ENCODE results near the gene RTL10.
"Not testable (repeated sequence)": the region's sequence is repeated elsewhere in the genome, so short reads cannot be mapped to it uniquely, and the experiment has no call there.

The RTL10 gene

DNA sequence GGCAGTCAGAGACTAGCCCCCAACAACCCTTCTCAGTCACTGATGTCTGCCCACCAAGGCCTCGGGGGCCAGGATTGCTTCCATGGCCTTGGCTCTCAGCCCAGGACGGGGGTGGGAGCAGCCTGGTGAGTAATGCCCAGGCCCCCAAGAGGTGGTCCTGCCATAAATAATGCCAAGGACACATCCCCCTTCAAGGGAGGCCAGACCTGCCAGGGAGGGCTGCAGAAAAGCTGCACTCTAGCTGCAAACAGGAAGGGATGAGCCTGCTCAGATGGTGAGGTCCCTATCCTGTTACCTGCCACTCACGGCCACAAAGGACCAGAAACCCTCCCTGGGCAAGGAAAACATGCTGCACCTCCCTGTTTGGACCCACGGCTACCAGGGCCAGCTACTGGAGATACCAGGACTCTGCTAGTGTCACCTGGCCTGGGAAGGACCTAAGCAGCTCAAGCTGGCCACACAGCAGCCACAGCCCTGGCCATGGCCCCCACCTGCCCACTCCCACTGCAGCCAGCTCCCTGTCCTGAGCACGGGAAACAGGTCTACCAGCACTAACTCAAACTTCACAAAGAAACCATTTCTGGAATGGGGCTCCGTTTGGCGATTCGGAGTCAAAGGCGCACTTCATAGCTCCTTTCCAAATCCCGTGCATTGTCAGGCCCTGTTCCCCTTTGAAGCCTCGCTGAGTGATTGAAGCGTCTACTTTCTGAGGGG, 12.1 kb downstream of the RTL10 start:
- DNase-seq, result no peak

DNA sequence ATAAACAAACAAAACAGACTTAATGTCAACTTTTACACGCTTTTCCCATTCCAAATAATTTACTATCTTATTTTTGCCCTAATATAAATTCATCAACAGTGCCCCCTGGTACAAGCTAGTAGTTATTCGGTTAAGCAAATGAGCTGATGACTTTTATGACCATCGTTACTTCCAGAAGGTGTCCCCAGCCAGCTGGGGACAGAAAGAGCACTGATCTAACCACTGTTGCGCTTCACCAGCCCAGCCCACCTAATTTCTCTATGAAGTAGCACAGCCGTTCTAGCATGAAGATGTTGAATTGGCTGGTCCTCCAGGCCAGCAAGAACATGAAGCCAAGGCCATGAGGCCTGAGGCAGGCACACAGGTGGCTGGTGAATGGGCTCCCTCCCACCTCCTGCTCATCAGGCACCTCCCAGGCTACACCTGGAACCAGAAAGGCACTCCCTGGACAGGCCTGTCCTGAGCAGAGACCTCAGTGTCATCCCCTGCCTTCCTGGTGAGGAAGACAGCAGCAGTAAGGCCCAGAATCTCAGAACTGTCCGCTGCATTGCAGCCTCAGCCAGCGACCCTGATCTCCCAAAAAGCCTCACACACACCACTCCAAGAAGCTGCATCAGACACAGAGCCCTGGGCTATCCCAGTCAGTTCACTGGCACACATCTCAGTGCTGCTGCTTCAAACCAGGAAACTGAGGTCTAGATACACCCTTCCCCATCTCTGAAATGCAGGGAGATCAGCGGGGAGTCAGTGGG, 12.9 kb downstream of the RTL10 start:
- DNase-seq, result no peak

GRCh38 chr22:19840955-19841640, 13.6 kb downstream of the RTL10 start:
- DNase-seq, result no peak

DNA sequence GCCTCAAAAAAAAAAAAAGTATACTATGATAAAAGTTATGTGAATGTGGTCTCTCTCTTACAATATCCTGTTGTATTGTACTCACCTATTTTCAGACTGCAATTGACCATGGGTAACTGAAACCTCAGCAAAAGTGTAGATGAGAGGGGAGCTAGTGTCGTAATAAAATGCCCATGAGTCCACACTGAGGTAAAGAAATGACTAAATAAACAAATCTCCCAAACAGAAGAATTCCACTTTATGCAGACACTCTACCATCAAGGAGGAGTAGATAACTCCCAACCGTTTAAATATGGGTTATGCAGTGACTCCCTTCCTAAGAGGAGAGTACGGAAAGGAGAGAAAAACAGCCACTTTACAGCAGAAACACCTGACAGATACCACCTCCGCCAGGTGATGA, 14.6 kb downstream of the RTL10 start:
- no peak for DNase-seq

- no peak for DNase-seq
These were observed 16.8 kb downstream of the RTL10 start for GRCh38 chr22:19837915-19838314.

DNA sequence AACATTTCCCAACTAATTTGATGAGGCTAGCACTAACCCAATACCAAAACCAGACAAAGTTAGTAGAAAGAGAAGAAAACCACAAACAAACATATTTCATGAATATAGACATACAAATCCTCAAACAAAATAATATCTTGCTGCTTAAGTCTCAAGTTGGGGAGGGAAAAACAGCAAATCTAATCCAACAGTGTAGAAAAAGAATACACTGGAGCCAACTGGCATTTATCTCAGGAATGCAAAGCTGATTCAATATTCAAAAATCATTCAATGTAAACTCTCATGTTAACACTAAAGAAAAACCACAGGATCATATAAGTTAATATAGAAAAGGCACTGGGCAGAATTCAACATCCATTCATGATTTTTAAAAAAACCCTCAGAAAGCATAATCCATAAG, 18.2 kb downstream of the RTL10 start:
- DNase-seq, result no peak

- no peak for DNase-seq
These were observed 20.1 kb downstream of the RTL10 start for GRCh38 chr22:19834599-19834998.

GRCh38 chr22:19833327-19833726, 21.3 kb downstream of the RTL10 start:
- not testable (repeated sequence) for DNase-seq

- no peak for DNase-seq
These were observed 22.1 kb downstream of the RTL10 start for GRCh38 chr22:19832476-19833108.

GRCh38 chr22:19831979-19832378, 22.7 kb downstream of the RTL10 start:
- not testable (repeated sequence) for DNase-seq

DNA sequence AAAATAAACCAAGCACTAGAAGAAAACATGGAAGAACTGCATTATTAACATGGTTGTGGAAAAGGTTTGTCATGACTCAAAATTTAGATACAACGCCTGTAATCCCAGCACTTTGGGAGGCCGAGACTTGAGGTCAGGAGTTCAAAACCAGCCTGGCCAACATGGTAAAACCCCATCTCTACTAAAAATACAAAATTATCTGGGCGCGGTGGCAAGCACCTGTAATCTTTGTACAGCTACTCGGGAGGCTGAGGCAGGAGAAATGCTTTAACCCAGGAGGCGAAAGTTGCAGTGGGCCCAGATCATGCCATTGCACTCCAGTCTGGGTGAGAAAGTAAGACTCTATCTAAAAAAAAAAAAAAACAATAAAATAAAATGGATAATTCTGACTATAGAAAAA, 23.7 kb downstream of the RTL10 start:
- DNase-seq, result no peak

DNA sequence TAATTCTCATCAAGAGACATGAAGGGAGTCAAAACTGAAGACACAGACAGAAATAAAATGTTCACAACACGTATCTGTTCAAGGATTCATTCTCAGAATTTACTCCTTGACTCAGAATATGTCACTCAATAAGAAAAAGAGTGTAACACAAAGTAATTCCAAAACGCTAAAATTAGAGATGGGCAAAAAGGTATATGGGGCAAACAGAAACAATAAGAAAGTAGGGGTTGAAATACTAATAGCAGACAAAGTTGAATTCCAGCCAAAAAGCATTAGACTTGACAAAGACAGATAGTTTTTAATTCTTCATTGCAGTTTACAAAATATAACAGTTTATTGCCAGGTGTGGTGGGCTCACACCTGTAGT, 26.7 kb downstream of the RTL10 start:
- no peak for DNase-seq

DNA sequence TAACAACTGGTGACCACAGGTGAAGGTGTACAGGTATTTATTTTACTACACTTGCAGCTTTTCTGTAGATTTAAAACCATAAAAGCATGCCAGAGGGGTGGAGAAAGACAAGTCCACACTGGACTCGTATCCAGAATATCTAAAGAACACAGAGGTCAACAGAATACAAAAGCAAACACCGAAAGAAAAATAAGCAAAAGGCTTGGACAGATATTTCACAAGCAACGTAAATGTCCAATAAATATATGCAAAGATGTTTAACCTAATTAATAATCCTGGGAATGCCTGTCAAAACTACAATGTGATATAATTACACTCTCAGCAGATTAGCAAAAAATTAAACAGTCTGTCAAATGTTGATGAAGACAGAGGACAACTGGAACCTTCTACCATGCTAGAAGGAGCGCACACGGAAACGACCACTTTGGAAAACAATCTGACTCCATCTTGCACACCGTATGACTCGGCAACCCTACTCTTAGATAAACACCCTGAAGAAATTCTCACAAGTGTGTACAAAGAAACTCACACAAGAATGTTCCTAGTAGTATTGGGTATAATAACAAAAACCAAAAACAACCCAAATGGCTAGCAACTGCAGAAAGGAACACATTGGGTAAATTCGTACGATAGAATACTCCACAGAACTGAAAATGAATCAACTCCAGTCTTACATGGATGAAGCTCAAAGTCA, 27.2 kb downstream of the RTL10 start:
- DNase-seq, result no peak

GRCh38 chr22:19826619-19826950, 28.1 kb downstream of the RTL10 start:
- DNase-seq, result no peak

GRCh38 chr22:19825904-19826618, 28.6 kb downstream of the RTL10 start:
- no peak for DNase-seq

GRCh38 chr22:19824926-19825339, 29.7 kb downstream of the RTL10 start:
- DNase-seq, result no peak

DNA sequence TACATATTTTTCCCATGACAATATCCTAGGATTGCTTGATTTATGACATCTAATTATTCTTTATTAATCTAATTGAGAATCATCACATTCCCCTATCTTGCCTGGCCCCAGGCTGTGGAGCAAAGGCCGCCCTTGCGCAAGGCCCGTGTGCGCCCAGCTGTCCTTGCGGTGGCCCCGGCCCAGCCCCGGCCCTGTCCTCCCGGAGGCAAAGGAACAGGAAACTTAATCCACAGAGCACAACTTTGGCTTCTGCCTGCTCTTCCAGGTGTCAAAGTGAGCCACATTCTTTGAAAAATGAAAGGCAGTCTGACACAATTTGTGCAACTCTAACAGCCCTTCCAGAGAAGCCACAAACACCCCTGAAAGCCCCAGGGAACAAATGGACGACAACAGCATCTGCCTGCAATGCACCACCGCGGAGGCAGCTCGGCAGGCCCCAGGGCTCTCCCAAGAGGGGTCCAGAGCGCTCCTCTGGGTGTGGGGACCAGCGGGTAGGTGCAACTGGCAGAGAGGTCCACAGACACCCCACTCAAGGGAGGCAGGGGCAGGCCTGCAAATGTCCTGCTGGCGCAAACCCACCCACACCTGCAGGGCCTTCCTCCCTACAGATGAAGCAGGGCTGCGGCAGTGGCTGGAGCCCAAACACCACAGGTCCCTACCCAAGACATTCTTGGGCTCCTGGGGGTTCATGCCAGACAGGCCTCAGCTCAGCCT, 30.3 kb downstream of the RTL10 start:
- no peak for DNase-seq

DNA sequence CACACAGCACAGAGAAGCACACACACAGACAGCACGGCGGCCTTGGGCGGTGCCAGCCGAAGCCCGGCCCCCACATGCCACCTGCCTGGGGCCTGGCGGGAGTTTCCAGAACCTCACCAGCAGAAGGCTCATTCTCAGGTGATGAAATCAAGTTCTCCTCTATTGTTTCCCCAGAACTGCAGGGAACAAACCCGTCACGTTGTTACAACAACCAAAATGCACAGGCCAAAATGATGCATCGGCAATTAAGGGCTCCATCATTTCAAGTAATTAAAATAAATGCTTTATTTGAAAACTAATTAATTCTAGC, 30.8 kb downstream of the RTL10 start:
- DNase-seq, result no peak

DNA sequence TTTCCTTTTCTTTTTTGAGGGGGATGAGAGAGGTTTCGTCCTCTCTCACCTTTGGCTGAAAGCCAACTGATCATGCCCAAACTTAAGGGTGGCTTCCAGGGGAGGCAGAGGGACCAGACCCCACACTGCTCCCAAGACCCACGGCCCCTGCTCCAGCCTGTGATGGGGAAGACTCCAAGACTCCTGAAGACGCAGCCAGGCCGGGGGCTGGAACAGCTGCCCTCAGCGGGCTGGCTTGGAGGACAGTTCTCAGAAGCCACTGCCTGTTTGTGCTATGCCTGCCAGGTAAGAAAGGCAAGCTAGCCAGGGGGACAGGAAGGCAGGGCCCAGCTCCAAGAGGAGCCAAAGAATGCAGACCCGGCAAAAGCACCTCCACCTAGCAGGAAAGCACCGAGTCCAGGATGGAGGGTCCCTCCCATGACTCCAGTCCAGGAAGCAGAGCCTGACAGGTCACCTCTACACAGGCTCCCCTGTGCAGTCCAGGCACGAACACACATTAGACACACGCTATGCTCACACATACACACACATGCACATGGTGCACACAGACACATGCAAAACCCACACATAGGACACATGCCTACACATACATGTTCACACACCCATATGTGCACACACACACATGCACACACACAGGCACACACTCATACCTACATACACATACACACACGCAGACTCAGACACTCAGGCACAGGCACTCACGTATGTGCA, 31.3 kb downstream of the RTL10 start:
- DNase-seq, result no peak

DNA sequence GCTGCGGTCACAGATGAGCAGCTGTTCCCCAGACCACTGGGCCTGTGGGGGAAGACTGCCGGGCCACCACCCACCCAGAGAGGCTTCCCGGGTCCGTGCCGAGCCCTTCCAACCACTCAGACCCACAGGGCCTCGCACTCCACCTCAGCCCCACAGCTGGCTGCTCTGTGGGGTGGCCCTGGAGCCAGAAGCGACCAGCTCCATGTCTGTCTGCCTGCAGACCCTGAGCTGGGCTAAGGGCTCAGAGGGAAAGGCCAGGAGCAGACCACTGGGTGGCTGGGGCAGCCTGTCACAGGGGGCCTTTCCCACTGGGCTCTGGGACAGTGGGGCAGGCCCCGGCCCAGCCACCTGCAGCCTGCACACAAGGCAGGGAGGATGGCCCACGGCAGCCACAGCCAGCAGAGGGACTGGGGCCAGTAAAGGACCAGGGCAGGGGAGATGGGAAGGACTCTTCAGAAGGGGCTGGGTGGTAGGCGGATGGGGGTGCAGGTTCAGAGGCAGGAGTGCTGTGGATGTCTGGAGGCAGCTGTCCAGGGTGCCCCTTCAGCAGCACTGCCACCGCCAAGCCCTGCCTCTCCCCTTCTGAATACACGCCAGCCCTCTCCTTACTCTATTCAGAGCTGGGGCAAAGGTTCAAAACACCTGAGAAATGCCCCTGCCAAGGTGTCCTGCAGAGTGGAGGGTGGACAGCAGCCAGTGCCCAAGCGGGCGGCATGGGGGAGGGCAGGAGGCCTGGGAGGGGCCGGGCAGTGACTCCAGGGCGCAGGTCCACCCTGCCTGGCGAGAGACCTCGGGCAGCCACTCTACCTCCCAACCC, 32.2 kb downstream of the RTL10 start:
- no peak for DNase-seq
